K562 (cell line): ENCODE results near the gene HES5. TPM values are rescaled to one million over a fixed set of nuclear protein-coding genes. Genes with fewer than 3 reads are reported as not detected.

Source experiments
- BCOR ChIP-seq: fragments of 450-650 bp; IDR thresholded peaks from 2 replicates; pipeline ENCODE4 v1.6.1; 2016
- CHD2 ChIP-seq: IDR thresholded peaks from 2 replicates; pipeline ENCODE4 v1.6.1; 2011; ENCODE audit warnings: low read depth, low read length
- DIDO1 ChIP-seq: fragments of 450-650 bp; IDR thresholded peaks from 2 replicates; pipeline ENCODE4 v1.6.1; 2016; ENCODE audit warnings: low read depth, missing biosample characterization, missing genetic modification characterization
- ESRRA ChIP-seq: fragments of 450-650 bp; IDR thresholded peaks from 2 replicates; pipeline ENCODE4 v1.6.1; 2014; ENCODE audit warnings: low read depth, mild to moderate bottlenecking, moderate library complexity, borderline replicate concordance
- ETV6 ChIP-seq, 3 experiments: fragments of 150-350 bp in 1 of 3; sonication (generic) in 1 of 3; formaldehyde crosslinking in 1 of 3; IDR thresholded peaks; 2 replicates each; pipeline versions ENCODE4 v1.6.1 to v1.8.0; 2014 to 2022; ENCODE audit warnings: borderline replicate concordance in 2 of 3, low read depth in 2 of 3, antibody characterized with exemption in 1 of 3, low read length in 1 of 3, mild to moderate bottlenecking in 1 of 3, missing genetic modification reagents in 1 of 3
- GTF2F1 ChIP-seq: IDR thresholded peaks from 2 replicates; pipeline ENCODE4 v1.6.1; 2011; ENCODE audit warnings: low read depth, low read length, improper control_type of control experiment
- HMG20A ChIP-seq: fragments of 450-650 bp; formaldehyde crosslinking; conservative IDR thresholded peaks from 2 replicates; pipeline ENCODE4 v1.4.0; 2020; ENCODE audit warnings: mild to moderate bottlenecking, mixed read lengths
- HOXB6 ChIP-seq: fragments of 250-450 bp; sonication (Bioruptor Pico); IDR thresholded peaks from 2 replicates; pipeline ENCODE4 v1.5.1; 2022; ENCODE audit warnings: mild to moderate bottlenecking, borderline replicate concordance
- PHB ChIP-seq: fragments of 250-450 bp; sonication (Bioruptor Pico); IDR thresholded peaks from 2 replicates; pipeline ENCODE4 v1.5.0; 2021
- POLR2G ChIP-seq: fragments of 200-400 bp; formaldehyde crosslinking; IDR thresholded peaks from 2 replicates; pipeline ENCODE4 v1.6.1; 2017; ENCODE audit warnings: low read depth, mild to moderate bottlenecking, antibody characterized with exemption, low read length, moderate library complexity
- POLR2H ChIP-seq: IDR thresholded peaks from 2 replicates; pipeline ENCODE4 v1.6.1; 2016; ENCODE audit warnings: missing genetic modification characterization, low read depth, mild to moderate bottlenecking, control low read depth, missing compliant biosample characterization, moderate library complexity
- PTBP1 ChIP-seq: fragments of 200-400 bp; formaldehyde crosslinking; IDR thresholded peaks from 2 replicates; pipeline ENCODE4 v1.6.1; 2017; ENCODE audit warnings: low read depth, low read length
- RAD21 ChIP-seq, 2 experiments: fragments of 250-450 bp in 1 of 2; fragments of 450-650 bp in 1 of 2; sonication (Bioruptor Pico) in 1 of 2; formaldehyde crosslinking in 1 of 2; IDR thresholded peaks in 1 of 2; conservative IDR thresholded peaks in 1 of 2; 2 replicates each; pipeline versions ENCODE4 v1.4.0 to v1.8.0; 2020 to 2022; ENCODE audit warnings: mild to moderate bottlenecking in 2 of 2, moderate library complexity in 1 of 2
- RBM25 ChIP-seq: fragments of 200-400 bp; formaldehyde crosslinking; IDR thresholded peaks from 2 replicates; pipeline ENCODE4 v1.6.1; 2018; ENCODE audit warnings: low read length, low read depth, moderate library complexity; ENCODE audit not compliant: severe bottlenecking
- RCOR1 ChIP-seq, 2 experiments: IDR thresholded peaks; 2 replicates each; pipeline ENCODE4 v1.6.1; 2012; ENCODE audit warnings: low read depth in 2 of 2, low read length in 2 of 2, borderline replicate concordance in 1 of 2, improper control_type of control experiment in 1 of 2
- REST ChIP-seq, 2 experiments: fragments of 450-650 bp; formaldehyde crosslinking in 1 of 2; IDR thresholded peaks; 2 replicates each; pipeline versions ENCODE4 v1.4.0 to v1.6.1; 2014 to 2020; ENCODE audit warnings: mild to moderate bottlenecking in 2 of 2, borderline replicate concordance in 1 of 2, low read depth in 1 of 2
- SMARCA5 ChIP-seq: fragments of 450-650 bp; IDR thresholded peaks from 2 replicates; pipeline ENCODE4 v1.6.1; 2016
- SMC3 ChIP-seq: conservative IDR thresholded peaks from 2 replicates; pipeline ENCODE4 v1.6.1; 2011; ENCODE audit warnings: low read depth, low read length, improper control_type of control experiment; ENCODE audit not compliant: insufficient read depth
- ZBTB17 ChIP-seq: fragments of 450-650 bp; formaldehyde crosslinking; IDR thresholded peaks from 2 replicates; pipeline ENCODE4 v1.4.0; 2020; ENCODE audit warnings: mild to moderate bottlenecking
- ZNF232 ChIP-seq: sonication (generic); formaldehyde crosslinking; IDR thresholded peaks from 2 replicates; pipeline ENCODE4 v1.8.0; 2022; ENCODE audit warnings: mild to moderate bottlenecking, missing genetic modification reagents
- ZNF75A ChIP-seq: fragments of 450-650 bp; formaldehyde crosslinking; IDR thresholded peaks from 2 replicates; pipeline ENCODE4 v1.4.0; 2020; ENCODE audit warnings: mild to moderate bottlenecking
- polyA plus RNA-seq, 8 experiments: library from polyadenylated mRNA; depleted of rRNA in 4 of 8; stranded (reverse) in 5 of 8; unstranded in 3 of 8; fragments of >200 nt; fragmentation: Nextera tagmentation in 2 of 8; fragmentation: Illumina TruSeq in 1 of 8; extraction: Ambion mirVana in 2 of 8; extraction: Trizol in 1 of 8; gene quantifications; 2 replicates each; pipeline versions ENCODE4 v1.2.1 to v1.2.3, GENCODE V29; 2011 to 2014; ENCODE audit warnings: inconsistent platforms in 1 of 8, missing spikeins in 1 of 8
- total RNA-seq, 7 experiments: library from RNA; depleted of rRNA in 6 of 7; stranded (reverse); fragments of >200 nt in 6 of 7; fragmentation: Illumina TruSeq in 2 of 7; extraction: Trizol in 2 of 7; gene quantifications; 2 replicates each; pipeline versions ENCODE4 v1.2.1 to v1.2.3, GENCODE V29; 2011 to 2021; ENCODE audit warnings: low replicate concordance in 1 of 7

Gene HES5
- total and polyA plus RNA-seq, 9 of the 15 experiments (the other 6 are each of a cell fraction or from before 2014, with no cell fraction given) = not detected

- TF ChIP-seq REST (IDR thresholded peaks at IDR 0.05; ENCODE audit: borderline replicate concordance) = peak; percentile 44; the same call in 1 of the 2 replicates
- TF ChIP-seq REST (CRISPR knock-in tag; IDR thresholded peaks at IDR 0.05; ENCODE audit: low read depth) = no peak
- TF ChIP-seq ZNF75A = no peak
- 0 out of 2 replicates have a peak, but pooled peaks have one; percentile 60 for TF ChIP-seq PTBP1
- TF ChIP-seq ETV6 (IDR thresholded peaks at IDR 0.05; ENCODE audit: borderline replicate concordance in 1 of 2, low read depth in 2 of 2, low read length in 1 of 2) = no peak
- TF ChIP-seq ETV6 (CRISPR knock-in tag; IDR thresholded peaks at IDR 0.05; ENCODE audit: borderline replicate concordance) = no peak
- no peak for TF ChIP-seq POLR2H (tag)
- no peak for TF ChIP-seq HMG20A (CRISPR knock-in tag)
- TF ChIP-seq ESRRA = 0 out of 2 replicates have a peak, but pooled peaks have one; percentile 19
- TF ChIP-seq GTF2F1 = no peak
- TF ChIP-seq ZNF232 = no peak
- peak; percentile 55; the same call in 1 of the 2 replicates for TF ChIP-seq SMARCA5
- TF ChIP-seq RBM25 = peak; percentile 88
- TF ChIP-seq POLR2G = no peak
- no peak for TF ChIP-seq PHB
- peak; percentile 88 for TF ChIP-seq BCOR
- TF ChIP-seq ZBTB17 (CRISPR knock-in tag) = no peak
- peak; percentile 27; the same call in 1 of the 2 replicates for TF ChIP-seq SMC3
- TF ChIP-seq DIDO1 = no peak
- no peak for TF ChIP-seq CHD2
- TF ChIP-seq RAD21 (CRISPR knock-in tag; conservative IDR thresholded peaks at IDR 0.05 in 1 of 2, IDR thresholded peaks at IDR 0.05 in 1 of 2) = peak in 1 of 2 experiments; percentile 60; a peak in 2 of 4 replicates
- TF ChIP-seq RCOR1 (IDR thresholded peaks at IDR 0.05; ENCODE audit: borderline replicate concordance in 1 of 2, low read depth in 2 of 2, low read length in 2 of 2) = peak in 1 of 2 experiments; percentile 71; a peak in 2 of 4 replicates
- no peak for TF ChIP-seq HOXB6
Measured at GRCh38 chr1:2539312-2539907, 9.3 kb upstream of the HES5 start (continued).
